Panc1 (cell line): ENCODE data around the gene TRIOBP. TPM values are rescaled to one million over a fixed set of nuclear protein-coding genes. Genes with fewer than 3 reads are reported as not detected.

Source experiments
- ATAC-seq: fragments of 200-7000 bp; cut with Tn5 transposase; 2 replicates; pipeline ENCODE4 v1.9.1; 2020; ENCODE audit warnings: mild to moderate bottlenecking, moderate library complexity
- BruUV-seq: library from RNA; stranded (reverse); fragments of 400-500 nt; replicated peaks from 2 replicates; lab custom pipeline; 2021; lab: Mats Ljungman, UMichigan
- CTCF ChIA-PET: fragments of 300-600 bp; sonication (Branson Sonifier 250); formaldehyde crosslinking; loops from one replicate; lab custom pipeline; 2022; ENCODE audit warnings: antibody characterized with exemption; lab: Charles Lee
- POLR2A ChIA-PET: fragments of 300-600 bp; sonication (Branson Sonifier 250); formaldehyde crosslinking; loops from one replicate; lab custom pipeline; 2022; ENCODE audit warnings: antibody characterized with exemption; lab: Charles Lee
- DNase-seq: peaks from one replicate; pipeline ENCODE4 v3.0.0-alpha.2; 2010; ENCODE audit warnings: low read depth, low spot score
- H3K27ac ChIP-seq: 2 replicates; pipeline ENCODE4 v1.5.1; 2011; ENCODE audit warnings: mild to moderate bottlenecking, low read length, inconsistent platforms
- H3K27me3 ChIP-seq: fragments of 200-500 bp; sonication (Bioruptor generic); 2 replicates; pipeline ENCODE4 v1.6.0; 2014; ENCODE audit warnings: low read length, inconsistent platforms; ENCODE audit not compliant: control insufficient read depth, insufficient read depth
- H3K36me3 ChIP-seq: fragments of 200-500 bp; sonication (Bioruptor generic); 2 replicates; pipeline ENCODE4 v1.5.1; 2014; ENCODE audit warnings: inconsistent platforms, mild to moderate bottlenecking, low read length, moderate library complexity; ENCODE audit not compliant: control insufficient read depth, insufficient read depth
- H3K4me1 ChIP-seq: 2 replicates; pipeline ENCODE4 v1.5.1; 2011; ENCODE audit warnings: inconsistent platforms, mild to moderate bottlenecking, low read length, moderate library complexity; ENCODE audit not compliant: control insufficient read depth, insufficient read depth
- H3K4me3 ChIP-seq, 2 experiments: 2 replicates each; pipeline ENCODE4 v1.5.1; 2011 to 2012; ENCODE audit warnings: low read depth in 2 of 2, low read length in 2 of 2, mild to moderate bottlenecking in 2 of 2, inconsistent platforms in 1 of 2, moderate library complexity in 1 of 2
- H3K9me3 ChIP-seq: fragments of 200-500 bp; sonication (Bioruptor generic); 2 replicates; pipeline ENCODE4 v1.5.1; 2014; ENCODE audit warnings: low read depth, mild to moderate bottlenecking, inconsistent platforms, low read length, moderate library complexity; ENCODE audit not compliant: control insufficient read depth, insufficient read depth
- CTCF ChIP-seq: fragments of 450-650 bp; IDR thresholded peaks from 2 replicates; pipeline ENCODE4 v1.5.1; 2017; ENCODE audit warnings: mild to moderate bottlenecking
- POLR2AphosphoS5 ChIP-seq: IDR thresholded peaks from 2 replicates; pipeline ENCODE4 v1.6.1; 2012; ENCODE audit warnings: mild to moderate bottlenecking, low read depth, low read length, moderate library complexity
- REST ChIP-seq, 2 experiments: IDR thresholded peaks; 2 replicates each; pipeline ENCODE4 v1.6.1; 2011 to 2012; ENCODE audit warnings: low read depth in 2 of 2, control low read depth in 1 of 2, low read length in 1 of 2, mild to moderate bottlenecking in 1 of 2, moderate library complexity in 1 of 2; ENCODE audit not compliant: insufficient read depth in 1 of 2
- SIN3A ChIP-seq: IDR thresholded peaks from 2 replicates; pipeline ENCODE4 v1.6.1; 2012; ENCODE audit warnings: low read depth, mild to moderate bottlenecking, low read length, moderate library complexity, borderline replicate concordance; ENCODE audit not compliant: insufficient read depth
- TCF7L2 ChIP-seq: IDR thresholded peaks from 2 replicates; pipeline ENCODE4 v1.6.1; 2011; ENCODE audit warnings: mild to moderate bottlenecking, low read depth, low read length, inconsistent platforms
- in situ Hi-C: cut with HindIII; loops from 2 replicates; pipeline ENCODE4 v1.10.0; 2016; ENCODE audit warnings: low sequenced_read_pairs, low pct_unique_long_range_greater_than_20kb
- intact Hi-C: fragments of 100-400 bp; cut with micrococcal nuclease; formaldehyde crosslinking; loops from one replicate; pipeline ENCODE4 v1.10.0; 2022; ENCODE audit not compliant: unreplicated experiment
- total RNA-seq: library from RNA; stranded (reverse); gene quantifications from one replicate; pipeline ENCODE4 v1.2.1, GENCODE V29; 2021; ENCODE audit not compliant: unreplicated experiment

Gene TRIOBP
- total RNA-seq, 1 experiment from 2014 or later = 50.5 TPM

- ChIA-PET POLR2A (interaction anchor here (0.6 to 0.9 kb wide), 3 partner anchors 17 to 997 kb away, joined by 3 to 12 read pairs (median 7); no protein-coding TSS in a partner anchor), CTCF (interaction anchor here (0.7 to 1.9 kb wide), 4 partner anchors 14 to 187 kb away, joined by 8 to 14 read pairs (median 9); partner anchors contain the start of gene ANKRD54)
- H3K4me3 ChIP-seq = peak overlapping the region; percentile 69 to 88
- ATAC-seq (peak; percentile 44; the same call in 1 of the 2 replicates), DNase-seq (no peak)
- in situ Hi-C loops = no loop called here
- no peak for TF ChIP-seq REST (IDR thresholded peaks at IDR 0.05; ENCODE audit: insufficient read depth in 1 of 2, low read depth in 2 of 2, low read length in 1 of 2)
- TF ChIP-seq TCF7L2 = no peak
- TF ChIP-seq POLR2AphosphoS5 = no peak
- TF ChIP-seq SIN3A = no peak
- no peak for TF ChIP-seq CTCF
- H3K4me1 ChIP-seq = peaks cover 17% of the 10 kb centered on the region
- intact Hi-C loops = no loop called here
- no peaks in the 10 kb centered on the region for H3K27me3 ChIP-seq
- peak overlapping the region; percentile 93 for H3K27ac ChIP-seq
- BruUV-seq = no TSS peak
- H3K9me3 ChIP-seq = no peaks in the 10 kb centered on the region
- H3K36me3 ChIP-seq = no peaks in the 10 kb centered on the region
Observed at GRCh38 chr22:37657590-37658132, 39.2 kb upstream of the TRIOBP start.

- H3K36me3 ChIP-seq = no peaks in the 10 kb centered on the region
- POLR2A ChIA-PET = interaction anchor here (0.6 kb wide), 1 partner anchor 16 kb away, joined by 7 read pairs; no protein-coding TSS in a partner anchor
- in situ Hi-C loops = no loop called here
- BruUV-seq = no TSS peak
- peak; percentile 96 for DNase-seq
- H3K27me3 ChIP-seq = no peaks in the 10 kb centered on the region
- TF ChIP-seq TCF7L2 (no peak), SIN3A (0 out of 2 replicates have a peak, but pooled peaks have one; percentile 53), REST (IDR thresholded peaks at IDR 0.05; ENCODE audit: insufficient read depth in 1 of 2, low read depth in 2 of 2, low read length in 1 of 2) (no peak), POLR2AphosphoS5 (no peak; the same call in 1 of the 2 replicates), CTCF (no peak)
- H3K4me3 ChIP-seq = peak within 1 kb of the TSS; percentile 69 to 88
- CTCF ChIA-PET = interaction anchor here (1.8 to 1.9 kb wide), 2 partner anchors 15 to 23 kb away, joined by 8 to 14 read pairs; no protein-coding TSS in a partner anchor
- peak; percentile 97 for ATAC-seq
- intact Hi-C loops = no loop called here
- peak within 1 kb of the TSS; percentile 93 for H3K27ac ChIP-seq
- no peaks in the 10 kb centered on the region for H3K9me3 ChIP-seq
- H3K4me1 ChIP-seq = peaks cover 17% of the 10 kb centered on the region
Observed at GRCh38 chr22:37658133-37659065, 38.4 kb upstream of the TRIOBP start, which contains the start of gene PDXP. Gene PDXP (plus strand): TSS chr22:37658723. CDS start chr22:37658783, 60 bp downstream.
